K562 (cell line): ENCODE data around the gene CMIP. TPM values are rescaled to one million over a fixed set of nuclear protein-coding genes. Genes with fewer than 3 reads are reported as not detected.
A peak's percentile ranks its signal among the peaks of the same experiment; 100 is the strongest.

ENCODE experiments used
- BCOR ChIP-seq: fragments of 450-650 bp; IDR thresholded peaks from 2 replicates; pipeline ENCODE4 v1.6.1; 2016
- C11orf30 ChIP-seq: fragments of 450-650 bp; IDR thresholded peaks from 2 replicates; pipeline ENCODE4 v1.6.1; 2016; ENCODE audit warnings: low read depth, mild to moderate bottlenecking
- CSDE1 ChIP-seq, 2 experiments: fragments of 450-650 bp; IDR thresholded peaks; 2 replicates each; pipeline ENCODE4 v1.6.1; 2016; ENCODE audit warnings: mild to moderate bottlenecking in 1 of 2
- GATA2 ChIP-seq: sonication (generic); formaldehyde crosslinking; IDR thresholded peaks from 2 replicates; pipeline ENCODE4 v1.4.0; 2020; ENCODE audit warnings: mild to moderate bottlenecking, missing genetic modification reagents
- LCOR ChIP-seq: sonication (generic); formaldehyde crosslinking; IDR thresholded peaks from 2 replicates; pipeline ENCODE4 v1.8.0; 2022; ENCODE audit warnings: mild to moderate bottlenecking, missing genetic modification reagents
- MECOM ChIP-seq: fragments of 250-450 bp; sonication (Bioruptor Pico); IDR thresholded peaks from 2 replicates; pipeline ENCODE4 v1.8.0; 2022; ENCODE audit warnings: inconsistent platforms
- PHF20 ChIP-seq: fragments of 450-650 bp; IDR thresholded peaks from 2 replicates; pipeline ENCODE4 v1.6.1; 2018; ENCODE audit not compliant: partially characterized antibody
- RBBP5 ChIP-seq: fragments of 200-600 bp; sonication (generic); IDR thresholded peaks from 2 replicates; pipeline ENCODE4 v1.6.1; 2012; ENCODE audit warnings: borderline replicate concordance, mild to moderate bottlenecking, low read length, control low read depth, inconsistent platforms; ENCODE audit not compliant: insufficient read depth, poor library complexity, severe bottlenecking
- TOE1 ChIP-seq, 2 experiments: fragments of 450-650 bp in 1 of 2; sonication (generic) in 1 of 2; formaldehyde crosslinking in 1 of 2; IDR thresholded peaks; 2 replicates each; pipeline versions ENCODE4 v1.7.1 to v1.8.0; 2016 to 2022; ENCODE audit warnings: borderline replicate concordance in 2 of 2, mild to moderate bottlenecking in 2 of 2, antibody characterized with exemption in 1 of 2, inconsistent platforms in 1 of 2, low read depth in 1 of 2, missing genetic modification reagents in 1 of 2, moderate library complexity in 1 of 2
- ZNF695 ChIP-seq: fragments of 450-650 bp; formaldehyde crosslinking; IDR thresholded peaks from 2 replicates; pipeline ENCODE4 v1.4.0; 2020; ENCODE audit warnings: mild to moderate bottlenecking, moderate library complexity
- polyA plus RNA-seq, 8 experiments: library from polyadenylated mRNA; depleted of rRNA in 4 of 8; stranded (reverse) in 5 of 8; unstranded in 3 of 8; fragments of >200 nt; fragmentation: Nextera tagmentation in 2 of 8; fragmentation: Illumina TruSeq in 1 of 8; extraction: Ambion mirVana in 2 of 8; extraction: Trizol in 1 of 8; gene quantifications; 2 replicates each; pipeline versions ENCODE4 v1.2.1 to v1.2.3, GENCODE V29; 2011 to 2014; ENCODE audit warnings: inconsistent platforms in 1 of 8, missing spikeins in 1 of 8
- total RNA-seq, 7 experiments: library from RNA; depleted of rRNA in 6 of 7; stranded (reverse); fragments of >200 nt in 6 of 7; fragmentation: Illumina TruSeq in 2 of 7; extraction: Trizol in 2 of 7; gene quantifications; 2 replicates each; pipeline versions ENCODE4 v1.2.1 to v1.2.3, GENCODE V29; 2011 to 2021; ENCODE audit warnings: low replicate concordance in 1 of 7
- TF ChIP-seq, protein P1 (sequence below), 2 experiments: fragments of 200-800 bp in 1 of 2; sonication (Bioruptor generic) in 1 of 2; sonication (generic) in 1 of 2; formaldehyde crosslinking in 1 of 2; IDR thresholded peaks in 1 of 2; conservative IDR thresholded peaks in 1 of 2; 2 replicates each; pipeline versions ENCODE4 v1.5.0 to v1.6.1; 2016 to 2020; ENCODE audit warnings: missing compliant biosample characterization in 1 of 2, missing genetic modification characterization in 1 of 2, missing genetic modification reagents in 1 of 2
- TF ChIP-seq, protein P2 (sequence below): sonication (generic); formaldehyde crosslinking; IDR thresholded peaks from 2 replicates; pipeline ENCODE4 v1.8.0; 2022; ENCODE audit warnings: mild to moderate bottlenecking, missing genetic modification reagents
- TF ChIP-seq, protein P3 (sequence below): fragments of 250-450 bp; sonication (Bioruptor Pico); IDR thresholded peaks from 2 replicates; pipeline ENCODE4 v1.6.1; 2021; ENCODE audit warnings: mild to moderate bottlenecking
- TF ChIP-seq, protein P4 (sequence below): fragments of 450-650 bp; conservative IDR thresholded peaks from 2 replicates; pipeline ENCODE4 v1.6.1; 2016; ENCODE audit warnings: missing genetic modification characterization, low read depth, mild to moderate bottlenecking, missing compliant biosample characterization, moderate library complexity
- TF ChIP-seq, protein P5 (sequence below): sonication (generic); formaldehyde crosslinking; IDR thresholded peaks from 2 replicates; pipeline ENCODE4 v1.8.1; 2023; ENCODE audit warnings: mild to moderate bottlenecking, missing genetic modification reagents
- TF ChIP-seq, protein P6 (sequence below): sonication (generic); formaldehyde crosslinking; IDR thresholded peaks from 2 replicates; pipeline ENCODE4 v1.9.0; 2022; ENCODE audit warnings: mild to moderate bottlenecking, missing genetic modification reagents

Gene CMIP
- total and polyA plus RNA-seq, 9 of the 15 experiments (the other 6 are each of a cell fraction or from before 2014, with no cell fraction given), result 0.94 to 82.5 (median 10.3) TPM

DNA sequence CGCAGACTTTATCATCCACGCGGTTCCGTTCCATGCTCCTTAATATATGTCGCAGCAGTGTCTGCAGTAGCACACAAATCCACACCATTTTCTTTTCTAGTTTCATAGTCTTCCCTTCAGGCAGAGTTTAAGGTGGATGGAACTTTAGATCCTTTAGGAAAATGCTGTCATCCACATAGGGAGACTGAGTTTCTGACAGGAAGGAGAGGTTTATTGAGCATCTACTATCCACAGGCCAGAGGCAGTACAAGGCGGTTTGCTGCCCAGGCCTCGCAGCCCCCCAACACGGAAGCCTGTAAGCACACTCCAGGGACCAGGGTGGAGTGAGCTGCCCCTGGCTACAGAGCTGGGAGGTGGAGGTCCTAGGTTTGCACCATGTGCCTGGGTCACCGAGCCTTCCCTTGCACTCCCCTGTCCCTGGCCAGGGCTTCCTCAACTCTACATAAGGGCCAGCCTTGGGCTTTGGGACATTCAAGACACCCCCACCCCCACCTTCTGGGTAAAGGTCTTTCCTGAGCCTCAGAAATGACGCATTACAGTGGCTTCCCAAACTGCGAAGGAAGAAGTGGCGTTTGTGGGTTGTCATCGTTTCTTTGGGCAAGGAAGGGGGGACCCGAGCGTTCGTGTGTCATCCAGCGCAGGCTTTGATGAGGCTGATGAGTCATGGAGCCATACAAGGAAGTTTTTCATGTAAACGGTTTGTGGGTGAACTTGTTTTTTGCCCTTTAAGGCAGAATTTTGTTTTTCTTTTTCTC lies 188.0 kb downstream of the CMIP start (continued):
- TF ChIP-seq, protein P1, sequence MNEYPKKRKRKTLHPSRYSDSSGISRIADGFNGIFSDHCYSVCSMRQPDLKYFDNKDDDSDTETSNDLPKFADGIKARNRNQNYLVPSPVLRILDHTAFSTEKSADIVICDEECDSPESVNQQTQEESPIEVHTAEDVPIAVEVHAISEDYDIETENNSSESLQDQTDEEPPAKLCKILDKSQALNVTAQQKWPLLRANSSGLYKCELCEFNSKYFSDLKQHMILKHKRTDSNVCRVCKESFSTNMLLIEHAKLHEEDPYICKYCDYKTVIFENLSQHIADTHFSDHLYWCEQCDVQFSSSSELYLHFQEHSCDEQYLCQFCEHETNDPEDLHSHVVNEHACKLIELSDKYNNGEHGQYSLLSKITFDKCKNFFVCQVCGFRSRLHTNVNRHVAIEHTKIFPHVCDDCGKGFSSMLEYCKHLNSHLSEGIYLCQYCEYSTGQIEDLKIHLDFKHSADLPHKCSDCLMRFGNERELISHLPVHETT (CRISPR knock-in tag; conservative IDR thresholded peaks at IDR 0.05 in 1 of 2, IDR thresholded peaks at IDR 0.05 in 1 of 2), result peak in 1 of 2 experiments; percentile 33; a peak in 1 of 4 replicates
- peak; percentile 87; the same call in 1 of the 2 replicates for TF ChIP-seq LCOR
- TF ChIP-seq, protein P2, sequence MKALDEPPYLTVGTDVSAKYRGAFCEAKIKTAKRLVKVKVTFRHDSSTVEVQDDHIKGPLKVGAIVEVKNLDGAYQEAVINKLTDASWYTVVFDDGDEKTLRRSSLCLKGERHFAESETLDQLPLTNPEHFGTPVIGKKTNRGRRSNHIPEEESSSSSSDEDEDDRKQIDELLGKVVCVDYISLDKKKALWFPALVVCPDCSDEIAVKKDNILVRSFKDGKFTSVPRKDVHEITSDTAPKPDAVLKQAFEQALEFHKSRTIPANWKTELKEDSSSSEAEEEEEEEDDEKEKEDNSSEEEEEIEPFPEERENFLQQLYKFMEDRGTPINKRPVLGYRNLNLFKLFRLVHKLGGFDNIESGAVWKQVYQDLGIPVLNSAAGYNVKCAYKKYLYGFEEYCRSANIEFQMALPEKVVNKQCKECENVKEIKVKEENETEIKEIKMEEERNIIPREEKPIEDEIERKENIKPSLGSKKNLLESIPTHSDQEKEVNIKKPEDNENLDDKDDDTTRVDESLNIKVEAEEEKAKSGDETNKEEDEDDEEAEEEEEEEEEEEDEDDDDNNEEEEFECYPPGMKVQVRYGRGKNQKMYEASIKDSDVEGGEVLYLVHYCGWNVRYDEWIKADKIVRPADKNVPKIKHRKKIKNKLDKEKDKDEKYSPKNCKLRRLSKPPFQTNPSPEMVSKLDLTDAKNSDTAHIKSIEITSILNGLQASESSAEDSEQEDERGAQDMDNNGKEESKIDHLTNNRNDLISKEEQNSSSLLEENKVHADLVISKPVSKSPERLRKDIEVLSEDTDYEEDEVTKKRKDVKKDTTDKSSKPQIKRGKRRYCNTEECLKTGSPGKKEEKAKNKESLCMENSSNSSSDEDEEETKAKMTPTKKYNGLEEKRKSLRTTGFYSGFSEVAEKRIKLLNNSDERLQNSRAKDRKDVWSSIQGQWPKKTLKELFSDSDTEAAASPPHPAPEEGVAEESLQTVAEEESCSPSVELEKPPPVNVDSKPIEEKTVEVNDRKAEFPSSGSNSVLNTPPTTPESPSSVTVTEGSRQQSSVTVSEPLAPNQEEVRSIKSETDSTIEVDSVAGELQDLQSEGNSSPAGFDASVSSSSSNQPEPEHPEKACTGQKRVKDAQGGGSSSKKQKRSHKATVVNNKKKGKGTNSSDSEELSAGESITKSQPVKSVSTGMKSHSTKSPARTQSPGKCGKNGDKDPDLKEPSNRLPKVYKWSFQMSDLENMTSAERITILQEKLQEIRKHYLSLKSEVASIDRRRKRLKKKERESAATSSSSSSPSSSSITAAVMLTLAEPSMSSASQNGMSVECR (CRISPR knock-in tag), result no peak; the same call in 1 of the 2 replicates
- TF ChIP-seq RBBP5, result peak; percentile 55
- peak; percentile 66 for TF ChIP-seq C11orf30
- TF ChIP-seq, protein P3, sequence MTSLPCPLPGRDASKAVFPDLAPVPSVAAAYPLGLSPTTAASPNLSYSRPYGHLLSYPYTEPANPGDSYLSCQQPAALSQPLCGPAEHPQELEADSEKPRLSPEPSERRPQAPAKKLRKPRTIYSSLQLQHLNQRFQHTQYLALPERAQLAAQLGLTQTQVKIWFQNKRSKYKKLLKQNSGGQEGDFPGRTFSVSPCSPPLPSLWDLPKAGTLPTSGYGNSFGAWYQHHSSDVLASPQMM (CRISPR knock-in tag), result no peak
- no peak for TF ChIP-seq ZNF695 (CRISPR knock-in tag)
- TF ChIP-seq, protein P4, sequence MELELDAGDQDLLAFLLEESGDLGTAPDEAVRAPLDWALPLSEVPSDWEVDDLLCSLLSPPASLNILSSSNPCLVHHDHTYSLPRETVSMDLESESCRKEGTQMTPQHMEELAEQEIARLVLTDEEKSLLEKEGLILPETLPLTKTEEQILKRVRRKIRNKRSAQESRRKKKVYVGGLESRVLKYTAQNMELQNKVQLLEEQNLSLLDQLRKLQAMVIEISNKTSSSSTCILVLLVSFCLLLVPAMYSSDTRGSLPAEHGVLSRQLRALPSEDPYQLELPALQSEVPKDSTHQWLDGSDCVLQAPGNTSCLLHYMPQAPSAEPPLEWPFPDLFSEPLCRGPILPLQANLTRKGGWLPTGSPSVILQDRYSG (tag), result 0 out of 2 replicates have a peak, but pooled peaks have one; percentile 22
- peak; percentile 55; the same call in 1 of the 2 replicates for TF ChIP-seq BCOR
- TF ChIP-seq MECOM (CRISPR knock-in tag), result no peak
- TF ChIP-seq PHF20, result no peak
- TF ChIP-seq, protein P5, sequence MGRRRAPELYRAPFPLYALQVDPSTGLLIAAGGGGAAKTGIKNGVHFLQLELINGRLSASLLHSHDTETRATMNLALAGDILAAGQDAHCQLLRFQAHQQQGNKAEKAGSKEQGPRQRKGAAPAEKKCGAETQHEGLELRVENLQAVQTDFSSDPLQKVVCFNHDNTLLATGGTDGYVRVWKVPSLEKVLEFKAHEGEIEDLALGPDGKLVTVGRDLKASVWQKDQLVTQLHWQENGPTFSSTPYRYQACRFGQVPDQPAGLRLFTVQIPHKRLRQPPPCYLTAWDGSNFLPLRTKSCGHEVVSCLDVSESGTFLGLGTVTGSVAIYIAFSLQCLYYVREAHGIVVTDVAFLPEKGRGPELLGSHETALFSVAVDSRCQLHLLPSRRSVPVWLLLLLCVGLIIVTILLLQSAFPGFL (CRISPR knock-in tag), result no peak
- TF ChIP-seq, protein P6, sequence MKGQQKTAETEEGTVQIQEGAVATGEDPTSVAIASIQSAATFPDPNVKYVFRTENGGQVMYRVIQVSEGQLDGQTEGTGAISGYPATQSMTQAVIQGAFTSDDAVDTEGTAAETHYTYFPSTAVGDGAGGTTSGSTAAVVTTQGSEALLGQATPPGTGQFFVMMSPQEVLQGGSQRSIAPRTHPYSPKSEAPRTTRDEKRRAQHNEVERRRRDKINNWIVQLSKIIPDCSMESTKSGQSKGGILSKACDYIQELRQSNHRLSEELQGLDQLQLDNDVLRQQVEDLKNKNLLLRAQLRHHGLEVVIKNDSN (CRISPR knock-in tag), result no peak
- no peak for TF ChIP-seq GATA2 (CRISPR knock-in tag)
- no peak for TF ChIP-seq CSDE1 (IDR thresholded peaks at IDR 0.05)
- 0 out of 2 replicates have a peak, but pooled peaks have one; percentile 38 for TF ChIP-seq TOE1 (IDR thresholded peaks at IDR 0.05; ENCODE audit: borderline replicate concordance)
- TF ChIP-seq TOE1 (CRISPR knock-in tag; IDR thresholded peaks at IDR 0.05; ENCODE audit: borderline replicate concordance, low read depth), result no peak
